ENCODE measurements around the gene AUTS2. TPM values are rescaled to one million over a fixed set of nuclear protein-coding genes. Genes with fewer than 3 reads are reported as not detected.

The AUTS2 gene
- total and polyA plus RNA-seq, 10 of the 15 experiments (the other 5 are each of a cell fraction or from before 2014, with no cell fraction given): 6.4 to 55.6 (median 21.6) TPM

GRCh38 chr7:69947998-69948397, 349.7 kb downstream of the AUTS2 start:
- no peak overlapping the region for H3K4me3 ChIP-seq
- no peaks in the 10 kb centered on the region; the same call in 2 of the 3 replicates for H3K9me3 ChIP-seq (replicated peaks; ENCODE audit: control insufficient read depth, insufficient read depth, low read length)
- CTCF ChIA-PET: no interaction called here
- FAIRE-seq (no peak), ATAC-seq (no peak), DNase-seq (ENCODE audit: low read depth, low spot score) (no peak)
- in situ Hi-C loops (cut with MboI) (no loop called here), intact Hi-C loops (cut with micrococcal nuclease; ENCODE audit: unreplicated experiment) (no loop called here)
- 79% methylated on average over 3 of the region's 3 CpGs for WGBS (ENCODE audit: insufficient coverage, insufficient replicate concordance, low lambda C conversion rate, missing lambda C conversion rate)
- no peak overlapping the region for H3K27ac ChIP-seq (ENCODE audit: control insufficient read depth, insufficient read depth)
- no peak overlapping the region for H2AFZ ChIP-seq (ENCODE audit: control insufficient read depth, low read depth, low read length)
- no TSS peak for BruUV-seq (replicated peaks)
- no peak overlapping the region for H3K9ac ChIP-seq (ENCODE audit: control insufficient read depth, insufficient read depth, low read length)
- peaks cover 10% of the 10 kb centered on the region for H3K4me1 ChIP-seq (ENCODE audit: control insufficient read depth, insufficient read depth, low read length)
- SMC1A ChIA-PET (ENCODE audit: uncharacterized antibody, unreplicated experiment): no interaction called here
- POLR2A ChIA-PET: interaction anchor here (0.6 kb wide), 1 partner anchor 152 kb away, joined by 4 read pairs; no protein-coding TSS in a partner anchor
- H3K79me2 ChIP-seq (ENCODE audit: control insufficient read depth, insufficient read depth, low read length): no peaks in the 10 kb centered on the region; the same call in none of the 2 replicates
- no peaks in the 10 kb centered on the region for H4K20me1 ChIP-seq (ENCODE audit: control insufficient read depth, insufficient read depth)
- TF ChIP-seq TBL1XR1 (IDR thresholded peaks at IDR 0.05; ENCODE audit: low read depth, low read length) (no peak), ZZZ3 (IDR thresholded peaks at IDR 0.05; ENCODE audit: control insufficient read depth, insufficient read length, low read depth) (no peak), HDGF (IDR thresholded peaks at IDR 0.05) (no peak), MTA2 (IDR thresholded peaks at IDR 0.05; ENCODE audit: low read depth) (no peak), JUNB (IDR thresholded peaks at IDR 0.05) (no peak), EGR1 (IDR thresholded peaks at IDR 0.05; ENCODE audit: borderline replicate concordance in 1 of 2, low read depth in 2 of 2, low read length in 2 of 2) (no peak), IKZF2 (IDR thresholded peaks at IDR 0.05) (no peak), SREBF2 (IDR thresholded peaks at IDR 0.05; ENCODE audit: low read length) (no peak), CHD4 (IDR thresholded peaks at IDR 0.05) (no peak), CBFB (IDR thresholded peaks at IDR 0.05; ENCODE audit: low read depth) (no peak), RFX5 (IDR thresholded peaks at IDR 0.05; ENCODE audit: low read depth, low read length) (no peak), ZBTB4 (CRISPR knock-in tag; IDR thresholded peaks at IDR 0.05) (no peak), YY1 (IDR thresholded peaks at IDR 0.05; ENCODE audit: low read depth, low read length) (no peak), ZSCAN29 (IDR thresholded peaks at IDR 0.05) (no peak)
- TF ChIP-seq, protein P1, sequence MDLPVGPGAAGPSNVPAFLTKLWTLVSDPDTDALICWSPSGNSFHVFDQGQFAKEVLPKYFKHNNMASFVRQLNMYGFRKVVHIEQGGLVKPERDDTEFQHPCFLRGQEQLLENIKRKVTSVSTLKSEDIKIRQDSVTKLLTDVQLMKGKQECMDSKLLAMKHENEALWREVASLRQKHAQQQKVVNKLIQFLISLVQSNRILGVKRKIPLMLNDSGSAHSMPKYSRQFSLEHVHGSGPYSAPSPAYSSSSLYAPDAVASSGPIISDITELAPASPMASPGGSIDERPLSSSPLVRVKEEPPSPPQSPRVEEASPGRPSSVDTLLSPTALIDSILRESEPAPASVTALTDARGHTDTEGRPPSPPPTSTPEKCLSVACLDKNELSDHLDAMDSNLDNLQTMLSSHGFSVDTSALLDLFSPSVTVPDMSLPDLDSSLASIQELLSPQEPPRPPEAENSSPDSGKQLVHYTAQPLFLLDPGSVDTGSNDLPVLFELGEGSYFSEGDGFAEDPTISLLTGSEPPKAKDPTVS (IDR thresholded peaks at IDR 0.05; ENCODE audit: low read depth, low read length): no peak
- no peak overlapping the region for H3K4me2 ChIP-seq (ENCODE audit: control insufficient read depth, insufficient read depth)
- no peaks in the 10 kb centered on the region for H3K36me3 ChIP-seq (ENCODE audit: control insufficient read depth in 2 of 2, insufficient read depth in 2 of 2, low read length in 1 of 2)
- RAD21 ChIA-PET (ENCODE audit: unreplicated experiment): no interaction called here
- H3K27me3 ChIP-seq (replicated peaks in 1 of 2; ENCODE audit: control insufficient read depth in 2 of 2, insufficient read depth in 2 of 2, low read length in 1 of 2): no peaks in the 10 kb centered on the region

Measured in GM12878 (cell line).